ENCODE results near the gene OR51I2. TPM values are rescaled to one million over a fixed set of nuclear protein-coding genes. Genes with fewer than 3 reads are reported as not detected.

Gene OR51I2
- total RNA-seq, 1 experiment from 2014 or later: not detected

DNA sequence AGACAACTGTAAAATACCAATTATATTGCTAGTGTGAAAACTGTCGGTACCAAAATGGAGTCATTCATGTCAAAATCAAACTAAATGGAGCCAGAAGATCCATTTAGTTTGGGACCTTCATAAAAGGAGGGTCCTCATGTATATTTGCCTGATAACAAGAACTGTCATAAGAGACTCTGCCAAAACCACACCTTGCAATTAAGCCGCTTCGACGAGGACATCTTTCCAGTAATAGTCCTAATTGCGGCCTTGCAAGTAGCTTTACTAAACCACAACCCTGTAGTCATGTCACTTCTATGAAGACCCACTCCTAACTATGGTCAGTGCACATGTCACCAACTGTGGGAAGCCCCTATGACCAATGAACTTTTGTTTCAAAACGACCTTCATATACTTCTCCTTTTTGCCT lies 51.3 kb downstream of the OR51I2 start:
- H3K79me2 ChIP-seq (ENCODE audit: low read depth): 0 out of 2 replicates have a peak, but pooled peaks cover 6% of the 10 kb centered on the region
- H3K4me3 ChIP-seq: no peak overlapping the region
- TF ChIP-seq EZH2 (IDR thresholded peaks at IDR 0.05; ENCODE audit: low read depth): no peak
- TF ChIP-seq, protein P1, sequence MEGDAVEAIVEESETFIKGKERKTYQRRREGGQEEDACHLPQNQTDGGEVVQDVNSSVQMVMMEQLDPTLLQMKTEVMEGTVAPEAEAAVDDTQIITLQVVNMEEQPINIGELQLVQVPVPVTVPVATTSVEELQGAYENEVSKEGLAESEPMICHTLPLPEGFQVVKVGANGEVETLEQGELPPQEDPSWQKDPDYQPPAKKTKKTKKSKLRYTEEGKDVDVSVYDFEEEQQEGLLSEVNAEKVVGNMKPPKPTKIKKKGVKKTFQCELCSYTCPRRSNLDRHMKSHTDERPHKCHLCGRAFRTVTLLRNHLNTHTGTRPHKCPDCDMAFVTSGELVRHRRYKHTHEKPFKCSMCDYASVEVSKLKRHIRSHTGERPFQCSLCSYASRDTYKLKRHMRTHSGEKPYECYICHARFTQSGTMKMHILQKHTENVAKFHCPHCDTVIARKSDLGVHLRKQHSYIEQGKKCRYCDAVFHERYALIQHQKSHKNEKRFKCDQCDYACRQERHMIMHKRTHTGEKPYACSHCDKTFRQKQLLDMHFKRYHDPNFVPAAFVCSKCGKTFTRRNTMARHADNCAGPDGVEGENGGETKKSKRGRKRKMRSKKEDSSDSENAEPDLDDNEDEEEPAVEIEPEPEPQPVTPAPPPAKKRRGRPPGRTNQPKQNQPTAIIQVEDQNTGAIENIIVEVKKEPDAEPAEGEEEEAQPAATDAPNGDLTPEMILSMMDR (conservative IDR thresholded peaks at IDR 0.05): no peak
- no peaks in the 10 kb centered on the region for H3K27me3 ChIP-seq (ENCODE audit: insufficient read depth, low read depth)
- H2AFZ ChIP-seq: no peak overlapping the region
- H3K9me3 ChIP-seq (ENCODE audit: insufficient read depth, low read depth): no peaks in the 10 kb centered on the region
- H3F3A ChIP-seq (ENCODE audit: insufficient read depth, low read depth): no peaks in the 10 kb centered on the region
- H3K9me2 ChIP-seq (ENCODE audit: insufficient read depth): no peaks in the 10 kb centered on the region
- intact Hi-C loops (cut with micrococcal nuclease; ENCODE audit: unreplicated experiment): no loop called here
- no peaks in the 10 kb centered on the region for H3K4me1 ChIP-seq (replicated peaks; ENCODE audit: insufficient read depth)
- no peak overlapping the region for H3K4me2 ChIP-seq
- DNase-seq: no peak
- POLR2A ChIA-PET (ENCODE audit: unreplicated experiment): no interaction called here
- H3K36me3 ChIP-seq (ENCODE audit: low read depth): no peaks in the 10 kb centered on the region
- CTCF ChIA-PET: no interaction called here
- H3K27ac ChIP-seq: no peak overlapping the region
- no TSS peak for BruUV-seq (replicated peaks)
- H4K20me1 ChIP-seq (ENCODE audit: insufficient read depth): no peaks in the 10 kb centered on the region

DNA sequence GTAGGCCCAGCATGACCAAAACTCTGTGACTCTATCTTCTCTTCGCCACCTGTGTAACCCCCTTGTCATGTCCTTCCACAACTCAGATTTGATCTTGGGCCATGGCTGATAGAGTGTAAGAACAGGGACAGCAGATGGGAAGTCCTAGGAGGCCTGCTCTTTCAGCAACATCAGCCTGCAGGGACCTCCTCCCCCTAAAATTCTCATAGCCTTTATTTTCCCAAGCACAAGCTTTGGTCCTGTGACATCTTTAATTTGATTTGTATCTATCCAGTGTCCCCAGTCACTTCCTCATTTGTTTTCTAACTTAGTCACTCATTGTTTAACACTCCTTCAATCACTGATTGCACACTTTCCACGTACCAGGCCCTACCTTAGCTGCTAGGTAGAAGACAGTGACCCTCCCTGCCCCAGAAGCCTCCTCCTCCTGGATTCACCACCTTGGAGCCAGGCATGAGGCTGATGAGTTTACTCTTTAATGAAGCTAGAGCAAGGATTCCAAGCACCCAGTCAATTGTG lies 55.3 kb downstream of the OR51I2 start:
- H4K20me1 ChIP-seq (ENCODE audit: insufficient read depth): no peaks in the 10 kb centered on the region
- H3K79me2 ChIP-seq (ENCODE audit: low read depth): 0 out of 2 replicates have a peak, but pooled peaks cover 6% of the 10 kb centered on the region
- POLR2A ChIA-PET (ENCODE audit: unreplicated experiment): no interaction called here
- H3K4me2 ChIP-seq: peak overlapping the region; percentile 55
- no peak for TF ChIP-seq EZH2 (IDR thresholded peaks at IDR 0.05; ENCODE audit: low read depth)
- TF ChIP-seq, protein P1 (conservative IDR thresholded peaks at IDR 0.05): no peak
- H3K36me3 ChIP-seq (ENCODE audit: low read depth): no peaks in the 10 kb centered on the region
- no peak overlapping the region for H2AFZ ChIP-seq
- no peak for DNase-seq
- H3K4me1 ChIP-seq (replicated peaks; ENCODE audit: insufficient read depth): no peaks in the 10 kb centered on the region
- no TSS peak for BruUV-seq (replicated peaks)
- no peak overlapping the region for H3K27ac ChIP-seq
- CTCF ChIA-PET: no interaction called here
- peak overlapping the region; percentile 48; the same call in 1 of the 2 replicates for H3K4me3 ChIP-seq
- H3F3A ChIP-seq (ENCODE audit: insufficient read depth, low read depth): no peaks in the 10 kb centered on the region
- H3K27me3 ChIP-seq (ENCODE audit: insufficient read depth, low read depth): no peaks in the 10 kb centered on the region
- H3K9me3 ChIP-seq (ENCODE audit: insufficient read depth, low read depth): no peaks in the 10 kb centered on the region
- intact Hi-C loops (cut with micrococcal nuclease; ENCODE audit: unreplicated experiment): no loop called here
- H3K9me2 ChIP-seq (ENCODE audit: insufficient read depth): no peaks in the 10 kb centered on the region

DNA sequence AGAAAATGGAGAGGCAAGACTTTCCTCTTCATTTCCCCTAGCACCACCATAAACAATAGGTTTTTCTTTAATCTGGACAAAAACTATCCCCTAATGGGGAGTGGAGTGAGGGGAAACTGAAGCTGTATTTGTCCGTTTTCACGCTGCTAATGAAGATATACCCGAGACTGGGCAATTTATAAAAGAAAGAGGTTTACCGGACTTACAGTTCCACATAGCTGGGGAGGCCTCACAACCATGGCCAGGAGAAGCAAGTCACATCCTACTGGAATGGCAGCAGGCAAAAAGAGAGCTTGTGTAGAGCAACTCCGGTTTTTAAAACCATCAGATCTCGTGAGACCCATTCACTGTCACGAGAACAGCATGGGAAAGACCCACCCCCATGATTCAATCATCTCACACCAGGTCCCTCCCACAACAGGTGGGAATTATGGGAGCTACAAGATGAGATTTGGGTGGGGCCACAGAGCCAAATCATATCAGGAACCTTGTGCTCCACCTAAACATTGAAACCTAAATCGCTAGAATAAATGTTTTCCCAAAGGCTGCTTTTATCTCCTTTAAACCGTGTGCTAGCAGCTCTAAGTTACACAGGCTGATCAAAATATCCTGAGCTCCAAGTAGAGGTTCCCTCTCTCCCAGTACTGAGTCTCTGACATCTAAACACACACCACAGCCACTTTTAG lies 56.4 kb downstream of the OR51I2 start:
- intact Hi-C loops (cut with micrococcal nuclease; ENCODE audit: unreplicated experiment): no loop called here
- CTCF ChIA-PET: no interaction called here
- no peaks in the 10 kb centered on the region for H3K4me1 ChIP-seq (replicated peaks; ENCODE audit: insufficient read depth)
- H2AFZ ChIP-seq: no peak overlapping the region
- no peaks in the 10 kb centered on the region for H3K27me3 ChIP-seq (ENCODE audit: insufficient read depth, low read depth)
- peak overlapping the region; percentile 48; the same call in 1 of the 2 replicates for H3K4me3 ChIP-seq
- POLR2A ChIA-PET (ENCODE audit: unreplicated experiment): no interaction called here
- BruUV-seq (replicated peaks): no TSS peak
- DNase-seq: no peak
- no peaks in the 10 kb centered on the region for H3K36me3 ChIP-seq (ENCODE audit: low read depth)
- H4K20me1 ChIP-seq (ENCODE audit: insufficient read depth): no peaks in the 10 kb centered on the region
- TF ChIP-seq, protein P1 (conservative IDR thresholded peaks at IDR 0.05): no peak
- no peak for TF ChIP-seq EZH2 (IDR thresholded peaks at IDR 0.05; ENCODE audit: low read depth)
- H3K27ac ChIP-seq: no peak overlapping the region
- H3K79me2 ChIP-seq (ENCODE audit: low read depth): 0 out of 2 replicates have a peak, but pooled peaks cover 6% of the 10 kb centered on the region
- H3K9me2 ChIP-seq (ENCODE audit: insufficient read depth): no peaks in the 10 kb centered on the region
- H3K9me3 ChIP-seq (ENCODE audit: insufficient read depth, low read depth): no peaks in the 10 kb centered on the region
- H3K4me2 ChIP-seq: peak overlapping the region; percentile 55
- H3F3A ChIP-seq (ENCODE audit: insufficient read depth, low read depth): no peaks in the 10 kb centered on the region

Other genes starting within 250 kb of the OR51I2 start
- gene OR51V1, start 248.6 kb upstream of the OR51I2 start, total RNA-seq (2021): not detected in 2 replicates
- gene HBB, start 222.3 kb upstream of the OR51I2 start, total RNA-seq (2021): not detected in 2 replicates
- gene HBD, start 214.8 kb upstream of the OR51I2 start, total RNA-seq (2021): not detected in 2 replicates
- not detected in 2 replicates for gene HBG1, start 199.5 kb upstream of the OR51I2 start, total RNA-seq (2021)
- 0.63 TPM in 1 of 2 replicates, not detected in the other for gene HBG2, start 194.5 kb upstream of the OR51I2 start, total RNA-seq (2021)
- 1.4 and 2.4 TPM in 2 replicates for gene HBE1, start 179.4 kb upstream of the OR51I2 start, total RNA-seq (2021)
- not detected in 2 replicates for gene OR51B4, start 147.4 kb upstream of the OR51I2 start, total RNA-seq (2021)
- gene OR51B2, start 125.0 kb upstream of the OR51I2 start, total RNA-seq (2021): not detected in 2 replicates
- gene OR51B5, start 105.8 kb upstream of the OR51I2 start, total RNA-seq (2021): 1.2 and 2.7 TPM in 2 replicates
- gene OR51B6, start 97.8 kb upstream of the OR51I2 start, total RNA-seq (2021): not detected in 2 replicates
- gene OR51M1, start 65.5 kb upstream of the OR51I2 start, total RNA-seq (2021): not detected in 2 replicates
- gene OR51Q1, start 27.2 kb upstream of the OR51I2 start, total RNA-seq (2021): not detected in 2 replicates
- not detected in 2 replicates for gene OR51I1, start 7.8 kb upstream of the OR51I2 start, total RNA-seq (2021)
- not detected in 2 replicates for gene OR52D1, start 39.4 kb downstream of the OR51I2 start, total RNA-seq (2021)
- not detected in 2 replicates for gene UBQLN3, start 60.6 kb downstream of the OR51I2 start, total RNA-seq (2021)
- 0.15 TPM in 1 of 2 replicates, not detected in the other for gene UBQLNL, start 67.4 kb downstream of the OR51I2 start, total RNA-seq (2021)
- gene OR52H1, start 99.2 kb downstream of the OR51I2 start, total RNA-seq (2021): not detected in 2 replicates
- not detected in 2 replicates for gene OR52B6, start 131.6 kb downstream of the OR51I2 start, total RNA-seq (2021)
- gene TRIM6, start 147.3 kb downstream of the OR51I2 start, total RNA-seq (2021): 3.9 and 4.8 TPM in 2 replicates
- 3.8 and 7.5 TPM in 2 replicates for gene TRIM34, start 175.7 kb downstream of the OR51I2 start, total RNA-seq (2021)
- gene TRIM5, start 235.8 kb downstream of the OR51I2 start, total RNA-seq (2021): 19.1 and 20.5 TPM in 2 replicates
- 0.81 and 1.9 TPM in 2 replicates for gene TRIM22, start 240.5 kb downstream of the OR51I2 start, total RNA-seq (2021)